Colonic mucosa (tissue), 4 donors: Measurements from ENCODE around the gene YIF1A. TPM values are rescaled to one million over a fixed set of nuclear protein-coding genes. Genes with fewer than 3 reads are reported as not detected.

Source experiments
- DNase-seq: peaks from one replicate; pipeline ENCODE4 v3.0.0-alpha.2; 2020
- H3K27ac ChIP-seq: fragments of 200-600 bp; one replicate; pipeline ENCODE4 v1.8.0; 2021
- H3K27me3 ChIP-seq: fragments of 200-600 bp; one replicate; pipeline ENCODE4 v1.8.0; 2021
- H3K36me3 ChIP-seq: fragments of 200-600 bp; one replicate; pipeline ENCODE4 v1.8.0; 2021
- H3K4me1 ChIP-seq: fragments of 200-600 bp; one replicate; pipeline ENCODE4 v1.8.0; 2021; ENCODE audit warnings: mild to moderate bottlenecking
- H3K4me3 ChIP-seq: fragments of 200-600 bp; one replicate; pipeline ENCODE4 v1.8.0; 2021
- H3K9ac ChIP-seq, 2 donors: one replicate each; pipeline ENCODE4 v1.7.0; 2013; ENCODE audit warnings: control low read depth in 2 of 2, low read depth in 2 of 2, low read length in 2 of 2
- H3K9me3 ChIP-seq: fragments of 200-600 bp; one replicate; pipeline ENCODE4 v1.8.0; 2021
- CTCF ChIP-seq: fragments of 200-600 bp; IDR thresholded peaks from one replicate; pipeline ENCODE4 v1.8.0; 2022; ENCODE audit warnings: antibody characterized with exemption, mild to moderate bottlenecking
- intact Hi-C: fragments of 100-400 bp; cut with DNase I; formaldehyde crosslinking; loops from one replicate; pipeline ENCODE4 v1.14.1; 2022
- total RNA-seq, 2 donors: library from RNA; stranded (reverse); fragmentation: NEBNext Ultra II Directional in 1 of 2; extraction: Animal tissue kit (Norgen Biotek cat#: 25700) in 1 of 2; gene quantifications; one replicate each; pipeline ENCODE4 v1.2.1, GENCODE V29; 2021
- donor health status: healthy.
- donor health status: DM: no; HTN: no; CAD: no.
- donor health status: DM: no; HTN: no; CAD: no.

YIF1A gene
- total RNA-seq, 2 donors from 2014 or later = 87.4 to 159 TPM

- TF ChIP-seq CTCF = no peak
- H3K9me3 ChIP-seq = no peaks in the 10 kb centered on the region
- intact Hi-C loops = loop anchor here (5.0 kb wide), 1 partner anchor 60 kb away; no protein-coding TSS in a partner anchor
- no peak overlapping the region for H3K4me3 ChIP-seq
- H3K4me1 ChIP-seq = peaks cover 14% of the 10 kb centered on the region
- H3K9ac ChIP-seq = peak overlapping the region in 1 of 2 donors; percentile 55
- no peaks in the 10 kb centered on the region for H3K27me3 ChIP-seq
- no peak overlapping the region for H3K27ac ChIP-seq
- no peaks in the 10 kb centered on the region for H3K36me3 ChIP-seq
- DNase-seq = no peak
Observed at GRCh38 chr11:66327171-66328030, 38.5 kb upstream of the YIF1A start.

DNA sequence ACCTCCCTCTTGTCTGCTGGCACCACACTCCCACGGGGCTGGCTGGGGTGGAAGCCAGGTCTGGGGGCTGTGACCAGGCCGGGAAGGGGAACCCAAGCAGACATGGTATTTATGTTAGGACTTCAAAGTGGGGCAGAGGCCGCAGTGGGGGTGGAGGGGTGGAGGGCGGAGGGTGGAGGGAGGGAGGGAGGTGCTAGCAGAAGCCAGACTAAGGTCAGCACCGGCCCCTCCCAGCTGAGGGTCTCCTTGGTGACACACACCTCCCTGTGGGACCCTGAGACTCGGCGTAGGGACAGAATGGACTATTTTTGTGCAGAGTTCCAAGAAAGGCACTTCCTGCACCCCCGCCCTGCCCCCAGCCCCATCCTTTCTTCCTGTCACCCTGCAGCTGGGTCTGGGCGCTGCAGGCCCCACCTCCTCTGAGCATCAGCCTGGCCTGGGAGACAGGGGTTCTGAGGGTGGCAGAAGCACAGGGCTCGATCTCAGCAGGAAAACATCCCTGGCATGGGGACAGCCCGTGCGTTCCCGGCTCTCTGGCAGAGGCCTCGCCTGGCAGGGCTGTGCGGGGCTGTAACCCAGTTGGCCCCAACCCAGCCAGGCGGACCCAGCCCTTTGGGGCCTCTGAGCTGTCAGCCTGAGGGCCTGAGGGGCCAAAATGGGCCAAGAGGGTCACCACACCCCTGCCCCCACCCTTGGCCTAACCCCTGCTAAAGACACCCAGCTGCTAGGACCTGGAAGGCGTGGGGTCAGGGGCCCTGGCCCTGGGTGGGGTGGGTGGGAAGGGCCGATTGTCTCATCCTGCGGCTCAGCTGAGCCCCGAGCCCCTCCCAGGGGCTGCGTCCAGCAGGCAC lies 37.5 kb upstream of the YIF1A start:
- no peaks in the 10 kb centered on the region for H3K27me3 ChIP-seq
- H3K9ac ChIP-seq = no peak overlapping the region
- no peaks in the 10 kb centered on the region for H3K9me3 ChIP-seq
- H3K4me3 ChIP-seq = no peak overlapping the region
- H3K36me3 ChIP-seq = no peaks in the 10 kb centered on the region
- DNase-seq = no peak
- intact Hi-C loops = loop anchor here (5.0 kb wide), 1 partner anchor 61 kb away; no protein-coding TSS in a partner anchor
- TF ChIP-seq CTCF = no peak
- peaks cover 14% of the 10 kb centered on the region for H3K4me1 ChIP-seq
- no peak overlapping the region for H3K27ac ChIP-seq

DNA sequence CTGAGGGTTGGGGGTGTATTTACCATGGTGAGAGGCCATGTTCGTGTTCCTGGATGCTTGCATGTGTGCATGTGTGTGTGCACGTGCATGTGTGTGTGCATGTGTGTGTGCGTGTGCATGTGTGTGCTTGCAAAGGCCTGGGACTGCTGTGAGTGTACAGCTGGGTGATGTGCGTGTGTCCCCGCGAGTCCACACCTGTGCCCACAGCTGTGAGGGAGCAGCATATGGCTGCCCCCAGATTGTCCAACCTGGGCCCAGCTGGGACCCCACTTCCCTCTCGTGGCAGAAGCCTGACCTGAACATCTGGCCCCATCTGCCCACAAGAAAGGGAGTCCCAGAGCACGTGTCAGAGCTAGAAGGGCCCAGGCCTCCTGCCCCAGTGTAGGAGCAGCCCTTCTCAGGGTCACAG lies 36.3 kb upstream of the YIF1A start:
- H3K4me3 ChIP-seq = no peak overlapping the region
- H3K27me3 ChIP-seq = no peaks in the 10 kb centered on the region
- H3K9me3 ChIP-seq = no peaks in the 10 kb centered on the region
- intact Hi-C loops = loop anchor here (5.0 kb wide), 1 partner anchor 62 kb away; no protein-coding TSS in a partner anchor
- H3K27ac ChIP-seq = no peak overlapping the region
- peaks cover 14% of the 10 kb centered on the region for H3K4me1 ChIP-seq
- no peak for DNase-seq
- no peak for TF ChIP-seq CTCF
- no peaks in the 10 kb centered on the region for H3K36me3 ChIP-seq
- H3K9ac ChIP-seq = no peak overlapping the region

DNA sequence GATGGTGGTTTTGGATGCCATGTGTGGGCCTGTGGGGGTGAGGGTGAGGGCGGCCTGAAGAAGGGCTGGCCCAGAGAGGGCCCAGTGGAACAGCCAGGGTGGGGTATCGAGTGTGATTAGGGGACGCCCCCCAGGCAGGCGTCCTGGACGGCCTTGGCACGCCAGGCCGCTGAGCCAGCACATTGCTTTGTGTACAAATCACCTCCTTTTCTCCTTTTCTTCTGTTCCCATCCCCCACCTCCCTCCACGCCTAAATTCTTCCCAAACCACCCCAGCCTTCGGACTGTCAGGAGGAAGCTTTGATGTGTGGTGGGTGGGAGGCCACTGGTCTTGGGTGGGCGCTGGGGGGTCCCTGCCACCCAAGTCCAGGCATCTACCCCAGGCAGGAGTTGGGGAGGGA lies 35.7 kb upstream of the YIF1A start:
- Histone ChIP-seq H3K4me1 (peaks cover 14% of the 10 kb centered on the region), H3K36me3 (no peaks in the 10 kb centered on the region), H3K9ac (no peak overlapping the region), H3K4me3 (no peak overlapping the region), H3K9me3 (no peaks in the 10 kb centered on the region), H3K27ac (no peak overlapping the region), H3K27me3 (no peaks in the 10 kb centered on the region)
- intact Hi-C loops = loop anchor here (5.0 kb wide), 1 partner anchor 63 kb away; no protein-coding TSS in a partner anchor
- no peak for TF ChIP-seq CTCF
- DNase-seq = no peak

GRCh38 chr11:66323684-66324083 lies 34.7 kb upstream of the YIF1A start:
- H3K36me3 ChIP-seq = no peaks in the 10 kb centered on the region
- H3K27ac ChIP-seq = no peak overlapping the region
- H3K27me3 ChIP-seq = no peaks in the 10 kb centered on the region
- peaks cover 14% of the 10 kb centered on the region for H3K4me1 ChIP-seq
- no peaks in the 10 kb centered on the region for H3K9me3 ChIP-seq
- no peak overlapping the region for H3K9ac ChIP-seq
- DNase-seq = no peak
- intact Hi-C loops = no loop called here
- H3K4me3 ChIP-seq = no peak overlapping the region
- no peak for TF ChIP-seq CTCF
